ENCODE measurements around the gene LRRC66. TPM values are rescaled to one million over a fixed set of nuclear protein-coding genes. Genes with fewer than 3 reads are reported as not detected.

Gene LRRC66
- total and polyA plus RNA-seq, 2 of the 13 experiments (the other 11 are each of a cell fraction or from before 2014, with no cell fraction given): not detected

DNA sequence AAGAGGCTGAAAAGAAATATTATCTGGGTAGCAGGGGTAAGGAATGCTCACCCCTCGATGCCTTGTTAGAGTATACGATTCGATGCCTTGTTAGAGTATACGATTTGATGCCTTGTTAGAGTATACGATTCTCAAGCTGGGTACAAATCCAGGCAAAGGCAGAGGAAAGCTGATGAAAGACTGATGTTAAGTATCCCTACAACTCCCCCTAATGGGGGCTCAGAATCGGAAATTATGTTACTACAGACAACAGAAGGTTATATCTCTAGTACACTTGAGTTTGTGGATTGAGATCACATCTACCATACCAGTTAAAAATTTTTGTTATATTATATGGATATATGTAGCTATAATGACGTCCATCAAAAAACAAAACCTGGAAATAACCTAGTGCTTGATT lies 4.8 kb downstream of the LRRC66 start (continued):
- TF ChIP-seq, protein P1, sequence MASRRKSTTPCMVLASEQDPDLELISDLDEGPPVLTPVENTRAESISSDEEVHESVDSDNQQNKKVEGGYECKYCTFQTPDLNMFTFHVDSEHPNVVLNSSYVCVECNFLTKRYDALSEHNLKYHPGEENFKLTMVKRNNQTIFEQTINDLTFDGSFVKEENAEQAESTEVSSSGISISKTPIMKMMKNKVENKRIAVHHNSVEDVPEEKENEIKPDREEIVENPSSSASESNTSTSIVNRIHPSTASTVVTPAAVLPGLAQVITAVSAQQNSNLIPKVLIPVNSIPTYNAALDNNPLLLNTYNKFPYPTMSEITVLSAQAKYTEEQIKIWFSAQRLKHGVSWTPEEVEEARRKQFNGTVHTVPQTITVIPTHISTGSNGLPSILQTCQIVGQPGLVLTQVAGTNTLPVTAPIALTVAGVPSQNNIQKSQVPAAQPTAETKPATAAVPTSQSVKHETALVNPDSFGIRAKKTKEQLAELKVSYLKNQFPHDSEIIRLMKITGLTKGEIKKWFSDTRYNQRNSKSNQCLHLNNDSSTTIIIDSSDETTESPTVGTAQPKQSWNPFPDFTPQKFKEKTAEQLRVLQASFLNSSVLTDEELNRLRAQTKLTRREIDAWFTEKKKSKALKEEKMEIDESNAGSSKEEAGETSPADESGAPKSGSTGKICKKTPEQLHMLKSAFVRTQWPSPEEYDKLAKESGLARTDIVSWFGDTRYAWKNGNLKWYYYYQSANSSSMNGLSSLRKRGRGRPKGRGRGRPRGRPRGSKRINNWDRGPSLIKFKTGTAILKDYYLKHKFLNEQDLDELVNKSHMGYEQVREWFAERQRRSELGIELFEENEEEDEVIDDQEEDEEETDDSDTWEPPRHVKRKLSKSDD (CRISPR knock-in tag; IDR thresholded peaks at IDR 0.05; ENCODE audit: low read depth): no peak
- TF ChIP-seq MZF1 (CRISPR knock-in tag; IDR thresholded peaks at IDR 0.05; ENCODE audit: borderline replicate concordance) (no peak), RAD21 (CRISPR knock-in tag; IDR thresholded peaks at IDR 0.05) (peak; percentile 33; the same call in 1 of the 2 replicates), ZNF343 (CRISPR knock-in tag; IDR thresholded peaks at IDR 0.05) (no peak), BRD4 (CRISPR knock-in tag; IDR thresholded peaks at IDR 0.05) (no peak), SIX1 (CRISPR knock-in tag; IDR thresholded peaks at IDR 0.05; ENCODE audit: borderline replicate concordance) (no peak), SALL2 (CRISPR knock-in tag; IDR thresholded peaks at IDR 0.05) (no peak), ZNF264 (CRISPR knock-in tag; IDR thresholded peaks at IDR 0.05) (no peak), YEATS4 (CRISPR knock-in tag; IDR thresholded peaks at IDR 0.05; ENCODE audit: borderline replicate concordance) (no peak), KLF13 (CRISPR knock-in tag; IDR thresholded peaks at IDR 0.05) (no peak), ZBTB7A (CRISPR knock-in tag; IDR thresholded peaks at IDR 0.05) (no peak), KLF6 (CRISPR knock-in tag; IDR thresholded peaks at IDR 0.05) (no peak), PCBP1 (IDR thresholded peaks at IDR 0.05; ENCODE audit: borderline replicate concordance, low read depth, low read length) (no peak), ZNF670 (CRISPR knock-in tag; IDR thresholded peaks at IDR 0.05; ENCODE audit: borderline replicate concordance) (no peak), ZBTB20 (CRISPR knock-in tag; IDR thresholded peaks at IDR 0.05; ENCODE audit: borderline replicate concordance, low read depth) (no peak)
- TF ChIP-seq, protein P2, sequence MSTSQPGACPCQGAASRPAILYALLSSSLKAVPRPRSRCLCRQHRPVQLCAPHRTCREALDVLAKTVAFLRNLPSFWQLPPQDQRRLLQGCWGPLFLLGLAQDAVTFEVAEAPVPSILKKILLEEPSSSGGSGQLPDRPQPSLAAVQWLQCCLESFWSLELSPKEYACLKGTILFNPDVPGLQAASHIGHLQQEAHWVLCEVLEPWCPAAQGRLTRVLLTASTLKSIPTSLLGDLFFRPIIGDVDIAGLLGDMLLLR (CRISPR knock-in tag; IDR thresholded peaks at IDR 0.05): no peak
- TF ChIP-seq, protein P3, sequence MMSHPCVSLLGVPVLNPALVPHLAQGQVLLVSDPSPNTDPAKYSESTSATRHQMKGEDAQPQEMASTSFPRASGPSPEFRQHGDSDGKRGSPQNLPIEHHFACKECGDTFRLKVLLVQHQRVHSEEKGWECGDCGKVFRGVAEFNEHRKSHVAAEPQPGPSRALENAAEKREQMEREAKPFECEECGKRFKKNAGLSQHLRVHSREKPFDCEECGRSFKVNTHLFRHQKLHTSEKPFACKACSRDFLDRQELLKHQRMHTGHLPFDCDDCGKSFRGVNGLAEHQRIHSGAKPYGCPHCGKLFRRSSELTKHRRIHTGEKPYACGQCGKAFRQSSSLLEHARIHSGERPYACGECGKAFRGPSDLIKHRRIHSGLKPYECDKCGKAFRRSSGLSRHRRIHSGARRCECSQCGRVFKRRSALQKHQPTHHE (CRISPR knock-in tag; IDR thresholded peaks at IDR 0.05; ENCODE audit: borderline replicate concordance): no peak

Data from HepG2 (cell line).